Astrocyte (in vitro differentiated cells and primary cell): ENCODE measurements around the gene EFNB2.

Experiments used
- EZH2 ChIP-seq: IDR thresholded peaks from 2 replicates; pipeline ENCODE4 v1.6.1; 2012; ENCODE audit warnings: mild to moderate bottlenecking, low read length, inconsistent platforms; ENCODE audit not compliant: insufficient read depth
- TF ChIP-seq, protein P1 (sequence below): IDR thresholded peaks from 2 replicates; pipeline ENCODE4 v1.5.1; 2011; ENCODE audit warnings: low read depth, mild to moderate bottlenecking, inconsistent platforms, low read length, moderate library complexity; ENCODE audit not compliant: insufficient read depth

DNA sequence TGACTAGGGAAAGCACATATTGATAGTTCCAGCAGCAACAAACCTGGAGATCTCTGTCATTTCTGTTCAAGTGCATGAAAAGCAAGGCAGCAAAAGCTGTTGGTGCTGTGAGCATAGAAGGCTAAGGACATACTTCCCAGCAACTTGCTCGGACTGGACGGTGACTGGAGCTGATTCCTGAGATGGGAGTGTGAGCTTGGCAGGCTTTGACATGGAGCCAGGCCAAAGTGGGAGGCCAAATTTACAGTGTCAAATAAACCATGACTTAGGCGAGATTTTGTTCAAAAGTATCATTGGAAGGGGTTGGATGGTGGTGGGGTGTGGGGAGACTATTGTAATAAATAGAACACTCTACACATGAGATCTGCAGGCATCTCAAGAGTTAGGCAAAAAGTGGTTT, 38.4 kb upstream of the EFNB2 start:
- TF ChIP-seq, protein P1, sequence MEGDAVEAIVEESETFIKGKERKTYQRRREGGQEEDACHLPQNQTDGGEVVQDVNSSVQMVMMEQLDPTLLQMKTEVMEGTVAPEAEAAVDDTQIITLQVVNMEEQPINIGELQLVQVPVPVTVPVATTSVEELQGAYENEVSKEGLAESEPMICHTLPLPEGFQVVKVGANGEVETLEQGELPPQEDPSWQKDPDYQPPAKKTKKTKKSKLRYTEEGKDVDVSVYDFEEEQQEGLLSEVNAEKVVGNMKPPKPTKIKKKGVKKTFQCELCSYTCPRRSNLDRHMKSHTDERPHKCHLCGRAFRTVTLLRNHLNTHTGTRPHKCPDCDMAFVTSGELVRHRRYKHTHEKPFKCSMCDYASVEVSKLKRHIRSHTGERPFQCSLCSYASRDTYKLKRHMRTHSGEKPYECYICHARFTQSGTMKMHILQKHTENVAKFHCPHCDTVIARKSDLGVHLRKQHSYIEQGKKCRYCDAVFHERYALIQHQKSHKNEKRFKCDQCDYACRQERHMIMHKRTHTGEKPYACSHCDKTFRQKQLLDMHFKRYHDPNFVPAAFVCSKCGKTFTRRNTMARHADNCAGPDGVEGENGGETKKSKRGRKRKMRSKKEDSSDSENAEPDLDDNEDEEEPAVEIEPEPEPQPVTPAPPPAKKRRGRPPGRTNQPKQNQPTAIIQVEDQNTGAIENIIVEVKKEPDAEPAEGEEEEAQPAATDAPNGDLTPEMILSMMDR, result no peak
- no peak for TF ChIP-seq EZH2
